ENCODE data around the gene TTC3.

- no peak for TF ChIP-seq IKZF1 (IDR thresholded peaks at IDR 0.05)
- TF ChIP-seq ZNF687 (CRISPR knock-in tag; IDR thresholded peaks at IDR 0.05), result no peak
- TF ChIP-seq ZBTB46 (CRISPR knock-in tag; IDR thresholded peaks at IDR 0.05; ENCODE audit: borderline replicate concordance), result no peak
- no peak for TF ChIP-seq SRSF9 (IDR thresholded peaks at IDR 0.05; ENCODE audit: borderline replicate concordance, insufficient read depth, low read depth, low read length, poor library complexity, severe bottlenecking)
- no peak for TF ChIP-seq ZNF318 (CRISPR knock-in tag; IDR thresholded peaks at IDR 0.05)
- no peak for TF ChIP-seq FOXA3 (CRISPR knock-in tag; IDR thresholded peaks at IDR 0.05)
- TF ChIP-seq CTCF (CRISPR knock-in tag; IDR thresholded peaks at IDR 0.05), result no peak
- TF ChIP-seq FOXJ3 (CRISPR knock-in tag; IDR thresholded peaks at IDR 0.05; ENCODE audit: borderline replicate concordance), result no peak
- no peak for TF ChIP-seq NBN (conservative IDR thresholded peaks at IDR 0.05)
- no peak for TF ChIP-seq HCFC1 (IDR thresholded peaks at IDR 0.05; ENCODE audit: low read depth, low read length)
- TF ChIP-seq POLR2AphosphoS5 (IDR thresholded peaks at IDR 0.05; ENCODE audit: low read depth, low read length), result no peak
- TF ChIP-seq ZNF660 (CRISPR knock-in tag; IDR thresholded peaks at IDR 0.05; ENCODE audit: borderline replicate concordance, low read depth), result no peak
- no peak for TF ChIP-seq MED8 (CRISPR knock-in tag; IDR thresholded peaks at IDR 0.05; ENCODE audit: insufficient replicate concordance)
Observed at GRCh38 chr21:37159949-37160348, 86.9 kb downstream of the TTC3 start.

All from HepG2 (cell line).